Panc1 (cell line): ENCODE results near the gene ATG10.
"Not testable (repeated sequence)": the region's sequence is repeated elsewhere in the genome, so short reads cannot be mapped to it uniquely, and the experiment has no call there.

ENCODE experiments used
- CTCF ChIP-seq: fragments of 450-650 bp; IDR thresholded peaks from 2 replicates; pipeline ENCODE4 v1.5.1; 2017; ENCODE audit warnings: mild to moderate bottlenecking
- REST ChIP-seq, 2 experiments: IDR thresholded peaks; 2 replicates each; pipeline ENCODE4 v1.6.1; 2011 to 2012; ENCODE audit warnings: low read depth in 2 of 2, control low read depth in 1 of 2, low read length in 1 of 2, mild to moderate bottlenecking in 1 of 2, moderate library complexity in 1 of 2; ENCODE audit not compliant: insufficient read depth in 1 of 2

GRCh38 chr5:82139837-82140236 lies 168.0 kb downstream of the ATG10 start:
- not testable (repeated sequence) for TF ChIP-seq CTCF; REST (IDR thresholded peaks at IDR 0.05; ENCODE audit: insufficient read depth in 1 of 2, low read depth in 2 of 2, low read length in 1 of 2)
